NT2/D1 (cell line): ENCODE results near the gene CACNA1D.

Experiments used
- DNase-seq: peaks from one replicate; pipeline ENCODE4 v3.0.0-alpha.2; 2011; ENCODE audit warnings: low read depth, low spot score
- H3K27me3 ChIP-seq: 2 replicates; pipeline ENCODE4 v1.6.0; 2011; ENCODE audit warnings: mild to moderate bottlenecking; ENCODE audit not compliant: insufficient read length, insufficient read depth
- H3K36me3 ChIP-seq: 2 replicates; pipeline ENCODE4 v1.6.1; 2011; ENCODE audit warnings: mild to moderate bottlenecking, low read length, mixed read lengths; ENCODE audit not compliant: insufficient read depth, insufficient read length
- H3K4me1 ChIP-seq: 2 replicates; pipeline ENCODE4 v1.5.1; 2011; ENCODE audit not compliant: insufficient read depth, insufficient read length
- H3K4me3 ChIP-seq: 2 replicates; pipeline ENCODE4 v1.5.1; 2011; ENCODE audit warnings: low read depth; ENCODE audit not compliant: insufficient read length
- H3K9ac ChIP-seq: 2 replicates; pipeline ENCODE4 v1.6.0; 2011; ENCODE audit warnings: low read depth; ENCODE audit not compliant: insufficient read length
- H3K9me3 ChIP-seq: 2 replicates; pipeline ENCODE4 v1.5.1; 2011; ENCODE audit warnings: mild to moderate bottlenecking, low read length; ENCODE audit not compliant: insufficient read depth
- SUZ12 ChIP-seq: IDR thresholded peaks from 2 replicates; pipeline ENCODE4 v1.6.1; 2011; ENCODE audit not compliant: insufficient read length, insufficient read depth; ENCODE audit errors: extremely low read depth
- YY1 ChIP-seq: IDR thresholded peaks from 2 replicates; pipeline ENCODE4 v1.6.1; 2011; ENCODE audit not compliant: insufficient read length, insufficient read depth
- ZNF274 ChIP-seq: IDR thresholded peaks from 2 replicates; pipeline ENCODE4 v1.6.1; 2011; ENCODE audit warnings: mild to moderate bottlenecking, low read depth, low read length

The CACNA1D gene

DNA sequence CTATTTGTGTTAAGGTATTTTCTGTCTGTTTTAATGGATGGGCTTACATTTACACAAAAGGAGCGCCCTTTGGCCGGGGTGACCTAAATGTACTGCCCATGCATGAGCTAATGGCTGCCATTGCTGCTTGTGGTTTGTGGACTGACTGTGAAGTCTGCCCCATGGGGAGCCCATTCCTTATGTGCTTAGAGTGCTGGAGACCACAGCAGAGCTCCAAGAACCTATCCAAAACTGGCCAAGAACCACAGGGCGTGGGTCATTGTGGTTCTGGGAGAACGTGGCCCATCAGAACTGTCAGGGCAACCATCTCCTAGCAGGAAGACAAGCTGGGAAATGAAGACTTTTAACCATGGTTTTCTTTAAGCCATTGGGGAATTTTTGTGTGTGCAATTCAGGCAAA, 246.5 kb downstream of the CACNA1D start:
- H3K4me1 ChIP-seq: peaks cover 3% of the 10 kb centered on the region
- no peak overlapping the region for H3K9ac ChIP-seq
- no peak for DNase-seq
- no peaks in the 10 kb centered on the region for H3K27me3 ChIP-seq
- TF ChIP-seq YY1 (peak; percentile 34), SUZ12 (no peak), ZNF274 (no peak)
- H3K9me3 ChIP-seq: no peaks in the 10 kb centered on the region
- H3K36me3 ChIP-seq: no peaks in the 10 kb centered on the region
- H3K4me3 ChIP-seq: no peak overlapping the region

DNA sequence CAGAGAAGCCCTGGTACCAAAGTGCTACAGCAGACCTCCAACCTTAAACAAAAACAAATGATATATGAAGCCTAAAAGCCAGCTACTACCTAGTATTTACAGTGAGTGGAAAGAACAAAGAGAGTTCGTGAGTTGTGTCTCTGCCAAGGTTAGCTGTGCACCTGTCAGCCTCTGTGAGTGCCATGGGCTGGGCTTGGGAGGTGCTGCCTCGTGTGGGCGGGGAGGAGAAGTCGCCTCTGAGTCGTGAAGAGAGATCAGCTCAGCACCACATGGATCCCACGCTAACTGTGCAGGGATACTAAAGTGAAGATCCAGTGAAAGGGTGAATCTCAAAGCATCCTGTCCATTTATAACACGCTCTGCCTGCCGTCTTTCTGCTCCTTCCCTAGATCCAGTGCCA, 249.9 kb downstream of the CACNA1D start:
- Histone ChIP-seq H3K9me3 (no peaks in the 10 kb centered on the region), H3K4me3 (no peak overlapping the region), H3K4me1 (peaks cover 4% of the 10 kb centered on the region), H3K27me3 (peaks cover 2% of the 10 kb centered on the region), H3K36me3 (no peaks in the 10 kb centered on the region), H3K9ac (no peak overlapping the region)
- peak; percentile 32 for DNase-seq
- no peak for TF ChIP-seq ZNF274
- TF ChIP-seq YY1: no peak
- no peak for TF ChIP-seq SUZ12

DNA sequence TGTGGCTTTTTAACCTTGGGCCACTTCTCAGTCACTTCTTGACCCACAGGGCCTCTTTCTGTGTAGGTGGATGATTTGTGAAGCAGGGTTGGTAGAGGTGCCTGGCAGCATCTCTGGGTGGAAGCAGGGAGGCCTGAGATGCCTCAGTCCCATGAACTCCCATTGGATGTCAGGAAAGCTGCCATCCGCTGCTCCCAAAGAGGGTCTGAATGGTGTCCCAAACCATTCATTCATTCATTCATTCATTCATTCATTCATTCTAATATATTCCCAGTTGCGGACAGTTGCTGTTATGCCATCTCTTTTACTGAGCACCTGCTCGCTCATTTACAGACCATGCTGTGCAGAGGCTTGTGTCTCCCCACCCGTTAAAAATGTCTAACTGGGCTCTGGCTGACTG, 253.1 kb downstream of the CACNA1D start:
- H3K4me3 ChIP-seq: no peak overlapping the region
- peaks cover 2% of the 10 kb centered on the region for H3K27me3 ChIP-seq
- no peak for DNase-seq
- peaks cover 2% of the 10 kb centered on the region for H3K4me1 ChIP-seq
- no peak overlapping the region for H3K9ac ChIP-seq
- no peak for TF ChIP-seq SUZ12
- no peak for TF ChIP-seq ZNF274
- no peaks in the 10 kb centered on the region for H3K9me3 ChIP-seq
- H3K36me3 ChIP-seq: no peaks in the 10 kb centered on the region

DNA sequence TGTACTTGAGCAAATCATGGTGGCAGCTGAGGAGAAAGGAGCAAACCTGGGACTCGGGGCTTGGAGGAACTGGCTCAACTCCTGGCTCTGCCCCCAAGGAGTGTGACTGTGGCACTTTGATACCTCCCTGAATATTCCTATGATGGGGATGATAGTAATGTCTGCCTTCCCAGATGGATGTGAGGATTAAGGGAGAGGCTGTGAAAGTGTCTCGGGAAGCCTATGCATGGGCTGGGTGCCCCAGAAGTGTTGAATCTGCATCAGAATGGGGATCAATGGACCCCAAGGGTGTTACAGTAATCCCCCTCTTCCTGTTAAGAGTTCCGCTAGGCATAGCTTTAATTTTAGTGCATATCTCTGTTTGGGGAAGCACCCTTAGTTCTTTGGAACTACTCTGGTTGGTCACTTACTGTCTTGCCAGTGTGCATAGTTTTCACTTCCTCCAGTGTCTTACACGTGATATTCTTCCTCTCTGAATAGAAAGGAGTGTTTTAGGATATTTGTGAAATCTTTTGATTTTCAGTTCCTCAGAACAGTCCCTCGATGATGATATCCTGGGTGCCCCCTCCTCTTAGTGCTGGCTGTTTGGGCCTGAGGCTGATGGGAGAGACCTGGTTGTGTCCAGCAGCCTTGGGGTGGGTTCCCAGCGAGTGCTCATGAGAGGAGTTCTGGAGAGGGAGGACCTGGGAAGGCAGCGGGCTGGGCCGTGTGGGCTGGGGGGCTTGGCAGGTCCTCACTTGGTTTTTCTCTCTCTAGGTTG, 254.3 kb downstream of the CACNA1D start:
- peaks cover 2% of the 10 kb centered on the region for H3K27me3 ChIP-seq
- no peaks in the 10 kb centered on the region for H3K36me3 ChIP-seq
- peak; percentile 79 for DNase-seq
- no peak overlapping the region for H3K4me3 ChIP-seq
- H3K4me1 ChIP-seq: peaks cover 5% of the 10 kb centered on the region
- TF ChIP-seq ZNF274 (no peak), SUZ12 (no peak), YY1 (no peak)
- no peaks in the 10 kb centered on the region for H3K9me3 ChIP-seq
- no peak overlapping the region for H3K9ac ChIP-seq

DNA sequence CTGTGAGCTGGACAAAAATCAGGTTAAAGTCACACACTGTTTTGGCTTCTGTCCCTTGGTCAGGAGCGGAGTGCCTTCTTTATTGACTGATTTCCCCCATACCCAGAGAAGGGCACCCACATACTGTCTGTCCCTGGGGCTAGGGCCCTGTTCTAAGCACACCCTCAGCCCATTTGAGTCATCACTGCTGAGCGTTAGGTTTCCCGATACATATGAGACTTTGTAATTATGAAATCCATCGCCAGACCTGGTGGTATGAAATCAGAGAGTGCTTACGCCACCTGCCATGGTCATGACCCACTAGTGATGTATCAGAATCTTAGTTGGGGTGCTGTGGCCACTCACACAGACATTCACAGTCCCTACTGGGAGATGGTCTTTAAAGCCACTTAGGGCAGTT, 255.0 kb downstream of the CACNA1D start:
- TF ChIP-seq SUZ12 (no peak), YY1 (no peak), ZNF274 (no peak)
- peaks cover 2% of the 10 kb centered on the region for H3K27me3 ChIP-seq
- no peak overlapping the region for H3K9ac ChIP-seq

DNA sequence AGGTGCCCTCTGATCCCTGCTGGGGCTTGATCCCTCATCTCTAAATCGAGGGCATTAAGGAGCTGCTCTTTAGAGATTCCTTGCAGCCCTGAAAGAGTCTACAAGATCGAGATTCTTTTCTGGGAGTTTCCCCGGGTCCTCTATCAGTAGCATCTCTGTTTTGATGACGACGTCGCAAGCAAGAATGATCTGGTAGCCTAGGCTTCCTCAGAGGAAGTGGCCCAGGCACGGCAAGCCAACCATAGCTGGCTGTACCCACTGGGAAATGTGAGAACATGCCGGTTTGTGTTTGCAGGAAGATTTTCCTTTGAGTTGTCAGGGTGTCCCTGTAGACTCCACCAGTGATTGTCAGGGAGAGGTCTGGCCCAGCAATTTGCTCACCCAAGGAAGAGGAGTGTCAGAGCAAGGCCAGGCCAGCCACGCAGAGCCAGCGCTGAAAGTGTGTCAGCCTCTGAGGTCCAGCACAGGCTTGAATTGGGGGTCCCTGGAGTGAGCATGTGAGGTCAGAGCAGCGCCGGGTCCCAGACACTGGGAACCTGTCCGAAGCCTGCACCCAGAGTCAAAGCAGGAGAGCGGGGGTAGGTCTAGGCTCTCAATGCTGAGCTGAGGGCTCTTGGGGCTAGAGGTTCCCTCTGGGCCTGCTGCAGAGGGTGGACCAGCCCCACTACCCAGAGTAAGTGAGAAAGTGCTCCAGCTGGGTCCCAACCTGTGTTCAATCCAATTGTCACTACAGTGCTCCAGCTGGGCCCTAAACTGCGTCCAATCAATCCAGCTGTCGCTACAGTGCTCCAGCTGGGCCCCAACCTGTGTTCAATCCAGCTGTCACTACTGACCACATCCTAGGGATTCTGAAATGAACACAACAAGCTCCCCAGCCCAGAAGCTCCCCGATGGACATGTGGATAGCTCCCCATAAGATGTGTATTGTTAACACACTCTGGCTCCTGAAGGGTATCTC, 256.1 kb downstream of the CACNA1D start:
- no peak for DNase-seq
- TF ChIP-seq YY1 (no peak), SUZ12 (no peak), ZNF274 (no peak)
- no peak overlapping the region for H3K4me3 ChIP-seq
- H3K9ac ChIP-seq: no peak overlapping the region
- H3K27me3 ChIP-seq: peaks cover 2% of the 10 kb centered on the region
- H3K4me1 ChIP-seq: peaks cover 5% of the 10 kb centered on the region
- no peaks in the 10 kb centered on the region for H3K9me3 ChIP-seq
- no peaks in the 10 kb centered on the region for H3K36me3 ChIP-seq

More for the DNA sequence above, 255.0 kb downstream of the CACNA1D start:
- Histone ChIP-seq H3K9me3 (no peaks in the 10 kb centered on the region), H3K4me3 (no peak overlapping the region), H3K4me1 (peaks cover 5% of the 10 kb centered on the region), H3K36me3 (no peaks in the 10 kb centered on the region)
- DNase-seq: no peak
